ENCODE measurements around the gene RGS11. TPM values are rescaled to one million over a fixed set of nuclear protein-coding genes. Genes with fewer than 3 reads are reported as not detected.

RGS11 gene
- total RNA-seq (2014; rRNA removed; shearing (Covaris generic)) (2.4 and 7.0 TPM in 2 replicates), polyA plus RNA-seq (2016; fragmentation: Nextera tagmentation; extraction: Ambion mirVana) (4.4 and 4.5 TPM in 2 replicates)

GRCh38 chr16:275786-276232 lies at the start of gene RGS11:
RGS11 (minus strand) TSS chr16:275944; CDS start chr16:275911, 33 bp downstream.
- Histone ChIP-seq H3K4me2 (ENCODE audit: unreplicated experiment) (peak within 1 kb of the TSS; percentile 36), H3F3A (ENCODE audit: insufficient read depth) (no peaks in the 10 kb centered on the region), H2AFZ (peak within 1 kb of the TSS; percentile 63; the same call in 1 of the 2 replicates), H4K20me1 (ENCODE audit: insufficient read depth) (no peaks in the 10 kb centered on the region), H3K4me3 (peak within 1 kb of the TSS; percentile 59), H3K36me3 (ENCODE audit: low read depth) (no peaks in the 10 kb centered on the region), H3K9me3 (ENCODE audit: low read depth) (no peaks in the 10 kb centered on the region), H3K9me2 (ENCODE audit: insufficient read depth) (no peaks in the 10 kb centered on the region), H3K9ac (peak within 1 kb of the TSS; percentile 54), H3K27ac (no peak within 1 kb of the TSS), H3K79me2 (ENCODE audit: insufficient read depth) (no peaks in the 10 kb centered on the region), H3K27me3 (replicated peaks; ENCODE audit: insufficient read depth) (0 out of 2 replicates have a peak, but pooled peaks cover 3% of the 10 kb centered on the region), H3K4me1 (ENCODE audit: insufficient read depth) (no peaks in the 10 kb centered on the region)
- DNase-seq, result peak; percentile 45
- no peak for TF ChIP-seq EZH2 (IDR thresholded peaks at IDR 0.05; ENCODE audit: insufficient read depth, poor library complexity, severe bottlenecking)
- no peak for TF ChIP-seq EZH2phosphoT487 (IDR thresholded peaks at IDR 0.05; ENCODE audit: insufficient read depth, low read depth)
- 7% methylated on average over 14 to 21 of the region's 56 CpGs for WGBS, 2 experiments (ENCODE audit: low coverage in 1 of 2, low lambda C conversion rate in 2 of 2, missing lambda C conversion rate in 2 of 2)
- in situ Hi-C loops (cut with MboI), result no loop called here

GRCh38 chr16:324451-325334 lies 48.9 kb upstream of the RGS11 start:
- Histone ChIP-seq H3F3A (ENCODE audit: insufficient read depth) (peaks cover 7% of the 10 kb centered on the region; the same call in 1 of the 2 replicates), H2AFZ (no peak overlapping the region), H3K27me3 (replicated peaks; ENCODE audit: insufficient read depth) (no peaks in the 10 kb centered on the region), H3K9me3 (ENCODE audit: low read depth) (no peaks in the 10 kb centered on the region), H3K4me1 (ENCODE audit: insufficient read depth) (peaks cover 10% of the 10 kb centered on the region; the same call in 1 of the 2 replicates), H3K9me2 (ENCODE audit: insufficient read depth) (no peaks in the 10 kb centered on the region), H3K79me2 (ENCODE audit: insufficient read depth) (peaks cover 96% of the 10 kb centered on the region), H3K36me3 (ENCODE audit: low read depth) (no peaks in the 10 kb centered on the region), H4K20me1 (ENCODE audit: insufficient read depth) (peaks cover 8% of the 10 kb centered on the region), H3K27ac (no peak overlapping the region), H3K9ac (no peak overlapping the region), H3K4me3 (no peak overlapping the region), H3K4me2 (ENCODE audit: unreplicated experiment) (no peak overlapping the region)
- TF ChIP-seq EZH2phosphoT487 (IDR thresholded peaks at IDR 0.05; ENCODE audit: insufficient read depth, low read depth) (no peak), EZH2 (IDR thresholded peaks at IDR 0.05; ENCODE audit: insufficient read depth, poor library complexity, severe bottlenecking) (no peak)
- DNase-seq, result no peak
- in situ Hi-C loops (cut with MboI), result no loop called here
- 90 to 92% methylated on average over 40 to 51 of the region's 55 CpGs for WGBS, 2 experiments (ENCODE audit: low coverage in 1 of 2, low lambda C conversion rate in 2 of 2, missing lambda C conversion rate in 2 of 2)

- no peak overlapping the region for H2AFZ ChIP-seq
- H3K9me3 ChIP-seq (ENCODE audit: low read depth), result no peaks in the 10 kb centered on the region
- H3K4me3 ChIP-seq, result no peak overlapping the region
- TF ChIP-seq EZH2phosphoT487 (IDR thresholded peaks at IDR 0.05; ENCODE audit: insufficient read depth, low read depth) (no peak), EZH2 (IDR thresholded peaks at IDR 0.05; ENCODE audit: insufficient read depth, poor library complexity, severe bottlenecking) (no peak)
- no peak for DNase-seq
- peaks cover 10% of the 10 kb centered on the region; the same call in 1 of the 2 replicates for H3K4me1 ChIP-seq (ENCODE audit: insufficient read depth)
- in situ Hi-C loops (cut with MboI), result no loop called here
- H3K9me2 ChIP-seq (ENCODE audit: insufficient read depth), result no peaks in the 10 kb centered on the region
- H3K79me2 ChIP-seq (ENCODE audit: insufficient read depth), result peaks cover 96% of the 10 kb centered on the region
- no peaks in the 10 kb centered on the region for H3K27me3 ChIP-seq (replicated peaks; ENCODE audit: insufficient read depth)
- H3K4me2 ChIP-seq (ENCODE audit: unreplicated experiment), result no peak overlapping the region
- peaks cover 7% of the 10 kb centered on the region; the same call in 1 of the 2 replicates for H3F3A ChIP-seq (ENCODE audit: insufficient read depth)
- peaks cover 8% of the 10 kb centered on the region for H4K20me1 ChIP-seq (ENCODE audit: insufficient read depth)
- H3K36me3 ChIP-seq (ENCODE audit: low read depth), result no peaks in the 10 kb centered on the region
- WGBS, 2 experiments (ENCODE audit: low coverage in 1 of 2, low lambda C conversion rate in 2 of 2, missing lambda C conversion rate in 2 of 2), result 91 to 96% methylated on average over 16 to 17 of the region's 17 CpGs
- H3K9ac ChIP-seq, result no peak overlapping the region
- no peak overlapping the region for H3K27ac ChIP-seq
Measured at GRCh38 chr16:324201-324450, 48.4 kb upstream of the RGS11 start.

- TF ChIP-seq EZH2phosphoT487 (IDR thresholded peaks at IDR 0.05; ENCODE audit: insufficient read depth, low read depth), result no peak
- no peak for TF ChIP-seq EZH2 (IDR thresholded peaks at IDR 0.05; ENCODE audit: insufficient read depth, poor library complexity, severe bottlenecking)
- in situ Hi-C loops (cut with MboI), result no loop called here
- H3K79me2 ChIP-seq (ENCODE audit: insufficient read depth), result peaks cover 94% of the 10 kb centered on the region
- 91 to 93% methylated on average over 13 of the region's 13 CpGs for whole genome bisulfite sequencing, 2 experiments (ENCODE audit: low coverage in 1 of 2, low lambda C conversion rate in 2 of 2, missing lambda C conversion rate in 2 of 2)
- H3K9me2 ChIP-seq (ENCODE audit: insufficient read depth), result no peaks in the 10 kb centered on the region
- peaks cover 5% of the 10 kb centered on the region; the same call in 1 of the 2 replicates for H3K4me1 ChIP-seq (ENCODE audit: insufficient read depth)
- H3K9me3 ChIP-seq (ENCODE audit: low read depth), result no peaks in the 10 kb centered on the region
- no peak overlapping the region for H3K9ac ChIP-seq
- no peak for DNase-seq
- H4K20me1 ChIP-seq (ENCODE audit: insufficient read depth), result peaks cover 8% of the 10 kb centered on the region
- H2AFZ ChIP-seq, result no peak overlapping the region
- H3K27ac ChIP-seq, result no peak overlapping the region
- H3F3A ChIP-seq (ENCODE audit: insufficient read depth), result peaks cover 7% of the 10 kb centered on the region; the same call in 1 of the 2 replicates
- H3K4me2 ChIP-seq (ENCODE audit: unreplicated experiment), result no peak overlapping the region
- H3K36me3 ChIP-seq (ENCODE audit: low read depth), result no peaks in the 10 kb centered on the region
- no peaks in the 10 kb centered on the region for H3K27me3 ChIP-seq (replicated peaks; ENCODE audit: insufficient read depth)
- no peak overlapping the region for H3K4me3 ChIP-seq
Measured at GRCh38 chr16:322476-323143, 46.9 kb upstream of the RGS11 start.
